ENCODE data around the gene PLEKHM2.
"Not testable (repeated sequence)": the region's sequence is repeated elsewhere in the genome, so short reads cannot be mapped to it uniquely, and the experiment has no call there.

PLEKHM2 gene

GRCh38 chr1:15676688-15677661 is 7.1 kb upstream of the PLEKHM2 start:
- DNase-seq = peak; percentile 22

- peak; percentile 90 for DNase-seq
Measured at GRCh38 chr1:15678578-15678977, 5.5 kb upstream of the PLEKHM2 start.

DNA sequence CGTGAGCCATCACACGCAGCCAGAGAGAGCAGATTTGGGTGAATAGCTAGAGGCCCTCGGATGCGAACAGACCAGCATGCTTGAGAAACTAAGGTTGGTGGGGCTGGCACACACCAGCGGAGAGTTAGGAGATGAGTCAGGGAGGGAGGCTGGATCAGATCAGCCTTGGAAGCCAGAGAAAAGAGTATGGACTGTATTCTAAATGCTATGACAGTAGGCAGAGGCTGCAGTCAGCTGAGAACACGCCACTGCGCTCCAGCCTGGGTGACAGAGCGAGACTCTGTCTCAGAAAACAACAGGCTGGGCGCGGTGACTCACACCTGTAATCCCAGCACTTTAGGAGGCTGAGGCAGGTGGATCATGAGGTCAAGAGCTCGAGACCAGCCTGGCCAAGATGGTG is 4.0 kb upstream of the PLEKHM2 start:
- DNase-seq = peak; percentile 89

- DNase-seq = peak; percentile 83
Measured at GRCh38 chr1:15680561-15681348, 3.4 kb upstream of the PLEKHM2 start.

DNA sequence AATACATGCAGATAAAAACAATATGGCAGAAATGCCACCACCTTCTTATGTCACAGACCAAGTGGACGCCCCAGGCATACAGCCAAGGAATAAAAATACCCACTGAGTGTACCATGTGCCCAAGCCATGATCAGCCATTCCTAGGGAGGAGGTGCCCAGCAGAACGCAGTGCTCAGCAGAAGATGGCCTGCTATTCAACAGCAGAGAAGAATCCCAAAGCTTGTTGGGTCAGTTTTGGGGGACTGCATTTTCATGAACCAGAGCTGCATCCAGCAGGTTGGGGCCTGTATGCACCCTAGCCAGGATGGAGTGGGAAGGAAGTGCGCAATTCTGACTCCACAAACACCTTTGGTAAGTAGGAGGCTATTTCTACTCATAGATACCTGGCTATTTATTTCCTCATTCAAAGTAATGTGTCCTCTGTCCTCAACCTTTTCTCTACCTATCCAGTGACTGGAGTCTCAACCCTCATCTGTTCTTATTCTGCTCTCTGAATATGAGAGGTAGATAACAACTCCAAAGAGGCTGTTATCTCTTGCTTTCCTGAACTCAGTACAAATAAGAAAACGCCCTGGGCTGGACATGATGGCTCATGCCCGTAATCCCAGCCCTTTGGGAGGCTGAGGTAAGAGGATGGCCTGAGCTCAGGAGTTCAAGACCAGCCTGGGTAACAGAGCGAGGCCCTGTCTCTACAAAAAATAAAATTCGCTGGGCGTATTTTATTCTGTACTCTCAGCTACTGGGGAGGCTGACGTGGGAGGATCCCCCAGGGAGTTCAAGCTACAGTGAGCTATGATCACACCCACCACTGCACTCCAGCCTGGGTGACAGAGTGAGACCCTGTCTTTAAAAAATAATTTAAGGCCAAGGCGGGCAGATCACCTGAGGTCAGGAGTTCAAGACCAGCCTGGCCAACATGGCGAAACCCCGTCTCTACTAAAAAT is 2.5 kb upstream of the PLEKHM2 start:
- peak; percentile 33 for DNase-seq

GRCh38 chr1:15682936-15683341 is 1.2 kb upstream of the PLEKHM2 start:
- DNase-seq = no peak

DNA sequence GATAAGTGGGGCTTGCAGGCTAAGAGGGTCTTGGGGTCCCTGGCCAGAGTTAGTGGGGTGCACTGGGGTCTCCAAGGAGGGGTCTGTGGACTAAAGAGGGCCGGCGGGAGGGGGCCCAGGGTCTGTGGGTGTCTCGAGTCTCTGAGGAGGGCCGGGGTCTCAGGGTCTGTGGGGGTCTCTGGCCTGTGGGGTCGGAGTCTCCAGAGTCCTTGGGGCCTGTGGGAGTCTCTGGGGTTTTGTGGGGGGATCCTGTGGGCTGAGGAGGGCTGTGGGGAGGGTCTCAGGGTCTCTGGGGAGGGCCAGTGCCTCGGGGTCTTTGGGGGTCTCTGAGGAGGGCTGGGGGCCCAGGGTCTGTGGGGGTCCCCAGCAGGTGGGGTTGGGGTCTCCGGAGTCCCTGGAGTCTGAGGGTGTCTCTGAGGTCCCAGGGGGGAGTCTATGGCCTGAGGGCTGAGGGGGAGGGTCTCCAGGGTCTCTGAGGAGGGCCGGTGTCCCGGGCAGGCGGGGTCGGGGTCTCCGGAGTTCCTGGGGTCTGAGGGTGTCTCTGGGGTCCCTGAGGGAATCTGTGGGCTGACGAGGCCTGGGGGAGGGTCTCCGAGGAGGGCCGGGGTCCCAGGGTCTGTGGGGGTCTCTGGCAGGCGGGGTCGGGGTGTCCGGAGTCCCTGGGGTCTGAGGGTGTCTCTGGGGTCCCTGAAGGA is 628 bp upstream of the PLEKHM2 start:
- no peak for DNase-seq

DNA sequence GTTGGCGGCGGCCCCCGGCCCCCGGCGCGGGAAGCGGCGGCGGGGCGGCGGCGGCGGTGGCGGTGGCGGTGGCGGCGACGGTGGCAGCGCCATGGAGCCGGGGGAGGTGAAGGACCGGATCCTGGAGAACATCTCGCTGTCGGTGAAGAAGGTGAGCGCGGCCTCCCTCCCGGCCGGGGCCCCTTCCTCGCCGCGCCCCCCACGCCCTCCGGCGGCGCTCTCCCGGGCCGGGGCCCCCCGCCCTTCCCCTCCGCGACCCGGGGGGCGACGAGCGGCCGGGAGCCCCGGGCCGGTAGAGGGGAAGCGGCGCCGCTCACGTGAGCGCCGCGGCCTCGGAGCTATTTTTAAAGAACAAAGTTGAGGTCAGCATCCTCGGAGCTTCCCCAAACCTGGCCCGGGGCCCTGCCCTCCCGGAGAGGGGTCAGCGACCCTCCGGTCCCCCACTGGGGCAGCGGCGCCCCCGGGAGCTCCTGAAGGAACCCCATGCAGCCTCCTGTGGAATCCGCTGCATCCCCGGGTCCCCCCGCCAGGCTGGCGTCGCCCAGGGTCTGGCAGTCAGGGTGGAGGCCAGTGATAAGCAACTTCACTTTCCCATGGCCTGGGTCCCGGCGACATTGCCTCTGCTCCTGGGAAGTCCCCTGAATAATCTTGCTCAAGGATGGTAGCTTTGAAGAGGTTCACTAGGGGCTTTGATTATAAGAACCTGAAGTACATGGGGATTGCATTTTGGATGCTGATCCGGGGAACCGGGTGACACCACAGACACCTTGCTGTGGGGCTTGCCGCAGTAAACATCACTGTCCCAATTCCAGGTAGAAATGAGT is 560 bp downstream of the PLEKHM2 start:
- no peak for DNase-seq

GRCh38 chr1:15685820-15686219 is 1.7 kb downstream of the PLEKHM2 start:
- no peak for DNase-seq

DNA sequence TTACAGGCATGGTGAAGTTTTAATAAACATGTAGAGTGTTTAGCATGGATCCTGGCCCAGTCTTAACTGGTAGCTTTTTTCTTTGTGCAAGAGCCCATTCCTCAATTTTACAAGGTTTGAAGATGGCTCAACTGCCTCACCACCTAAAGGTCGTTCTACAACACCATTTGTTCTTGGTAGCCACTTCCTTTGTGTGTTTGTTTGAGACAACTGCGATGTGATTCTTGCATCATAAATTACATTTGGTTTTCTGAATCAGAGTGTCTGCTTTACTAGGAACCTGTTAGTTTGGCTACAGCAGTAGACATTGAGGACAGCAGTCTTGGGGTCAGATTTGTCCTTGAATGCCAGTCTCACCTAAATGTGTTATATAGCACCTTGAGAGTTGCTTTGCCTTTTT is 3.3 kb downstream of the PLEKHM2 start:
- DNase-seq = no peak

GRCh38 chr1:15690317-15690716 is 6.2 kb downstream of the PLEKHM2 start:
- no peak for DNase-seq

DNA sequence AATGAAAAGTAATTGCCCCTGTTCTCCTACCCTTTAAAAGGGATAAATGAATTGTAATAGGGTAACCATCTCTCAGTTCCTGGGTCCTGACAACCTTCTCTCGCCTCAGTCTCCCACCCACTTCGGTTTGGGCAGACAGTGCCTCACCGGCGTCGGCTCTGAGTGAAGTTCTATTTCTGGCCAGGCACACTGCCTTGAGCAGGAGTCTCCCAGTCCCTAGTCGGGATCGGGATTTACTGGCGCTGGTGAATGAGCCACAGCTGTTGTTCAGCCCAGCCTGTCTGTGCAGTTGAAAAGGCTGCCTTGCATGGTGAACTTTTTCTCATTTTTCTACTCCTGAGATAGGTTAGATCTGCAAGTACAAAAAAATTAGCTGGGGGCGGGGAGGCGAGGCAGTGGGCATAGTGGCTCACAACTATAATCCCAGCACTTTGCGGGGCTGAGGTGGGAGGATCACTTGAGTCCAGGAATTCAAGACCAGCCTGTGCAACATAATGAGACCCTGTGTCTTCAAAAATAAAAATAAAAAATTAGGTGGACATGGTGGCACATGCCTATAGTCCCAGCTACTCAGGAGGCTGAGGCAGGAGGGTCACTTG is 7.4 kb downstream of the PLEKHM2 start:
- DNase-seq = no peak

- DNase-seq = no peak
Measured at GRCh38 chr1:15692121-15692682, 8.1 kb downstream of the PLEKHM2 start.

DNA sequence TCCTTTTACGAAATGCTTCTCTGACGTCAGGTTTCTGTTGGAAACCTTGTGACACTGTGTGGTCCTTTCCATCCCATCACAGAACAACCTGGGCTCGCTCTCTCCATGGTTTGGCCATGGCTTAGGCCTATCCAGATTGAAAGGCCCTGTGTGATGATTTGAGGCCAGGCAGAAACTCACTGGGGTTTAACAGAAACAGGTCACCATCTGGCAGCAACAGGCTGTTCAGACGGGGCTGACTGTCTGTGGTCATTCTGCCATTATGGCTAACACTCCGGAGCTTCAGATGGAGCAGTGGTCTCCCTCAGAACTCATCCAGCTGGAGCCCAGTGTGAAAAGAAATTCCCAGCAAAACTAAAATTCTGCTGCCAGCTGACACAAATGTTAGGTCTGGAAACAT is 9.3 kb downstream of the PLEKHM2 start:
- DNase-seq = no peak

- no peak for DNase-seq
Measured at GRCh38 chr1:15696956-15697521, 12.9 kb downstream of the PLEKHM2 start.

DNA sequence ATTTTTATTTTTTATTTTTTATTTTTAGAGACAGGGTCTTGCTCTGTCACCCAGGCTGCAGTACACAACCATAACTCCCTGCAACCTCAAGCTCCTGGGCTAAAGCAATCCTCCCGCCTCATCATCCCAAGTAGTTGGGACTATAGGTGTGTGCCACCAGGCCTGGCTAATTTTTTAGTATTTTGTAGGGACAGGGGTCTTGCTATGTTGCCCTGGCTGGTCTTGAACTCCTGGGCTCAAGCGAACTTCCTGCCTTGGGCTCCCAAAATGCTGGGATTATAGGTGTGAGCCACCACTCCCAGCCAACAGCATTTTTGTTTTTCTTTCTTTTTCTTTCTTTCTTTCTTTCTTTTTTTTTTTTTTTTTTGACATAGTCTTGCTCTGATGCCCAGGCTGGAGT is 14.1 kb downstream of the PLEKHM2 start:
- no peak for DNase-seq

GRCh38 chr1:15699321-15699720 is 15.2 kb downstream of the PLEKHM2 start:
- DNase-seq = not testable (repeated sequence)

- DNase-seq = peak; percentile 5
Measured at GRCh38 chr1:15700508-15700907, 16.4 kb downstream of the PLEKHM2 start.

- DNase-seq = no peak
Measured at GRCh38 chr1:15701784-15702183, 17.7 kb downstream of the PLEKHM2 start.
